ENCODE data around the gene KCNH4. TPM values are rescaled to one million over a fixed set of nuclear protein-coding genes. Genes with fewer than 3 reads are reported as not detected.
"Not testable (repeated sequence)": the region's sequence is repeated elsewhere in the genome, so short reads cannot be mapped to it uniquely, and the experiment has no call there.

Gene KCNH4
- total and polyA plus RNA-seq, 2 of the 13 experiments (the other 11 are each of a cell fraction or from before 2014, with no cell fraction given): 0.01 to 0.09 TPM

- H4K20me1 ChIP-seq (ENCODE audit: insufficient read depth, low read length); H3K4me2 ChIP-seq (ENCODE audit: low read depth, low read length); intact Hi-C loops (cut with micrococcal nuclease; ENCODE audit: unreplicated experiment); FAIRE-seq; H3K79me2 ChIP-seq (ENCODE audit: insufficient read depth, low read length); DNase-seq (ENCODE audit: low spot score); H3K27me3 ChIP-seq (ENCODE audit: control insufficient read depth in 1 of 2, insufficient read depth in 2 of 2, low read length in 2 of 2); H3K9me3 ChIP-seq (ENCODE audit: low read length); H3K27ac ChIP-seq (ENCODE audit: extremely low read length, insufficient read depth, low read length); H3K4me3 ChIP-seq (replicated peaks in 1 of 3; ENCODE audit: insufficient read depth in 1 of 3, low read depth in 2 of 3, low read length in 3 of 3); in situ Hi-C loops (cut with HindIII; ENCODE audit: extremely low pct_ligation_motif_present, low pct_unique_long_range_greater_than_20kb); H3K9ac ChIP-seq (ENCODE audit: insufficient read depth, low read depth, low read length); H2AFZ ChIP-seq (ENCODE audit: low read length); H3K4me1 ChIP-seq (ENCODE audit: insufficient read depth, low read length); ATAC-seq; CTCF ChIA-PET (ENCODE audit: low intra/inter-chr PET ratio, low total read pairs); BruUV-seq (replicated peaks); POLR2A ChIA-PET: not testable (repeated sequence)
- peaks cover 12 to 39% of the 10 kb centered on the region in 2 experiments for H3K36me3 ChIP-seq (replicated peaks in 1 of 2; ENCODE audit: control insufficient read depth in 1 of 2, insufficient read depth in 2 of 2, low read length in 2 of 2)
- WGBS (ENCODE audit: low lambda C conversion rate): 97% methylated on average over 8 of the region's 8 CpGs
Measured at GRCh38 chr17:42206153-42206612, 25.2 kb upstream of the KCNH4 start.

GRCh38 chr17:42203354-42203753 lies 22.4 kb upstream of the KCNH4 start:
- WGBS (ENCODE audit: low lambda C conversion rate): 98% methylated on average over 2 of the region's 2 CpGs
- in situ Hi-C loops (cut with HindIII; ENCODE audit: extremely low pct_ligation_motif_present, low pct_unique_long_range_greater_than_20kb): no loop called here
- no TSS peak for BruUV-seq (replicated peaks)
- no peak overlapping the region for H3K4me3 ChIP-seq (replicated peaks in 1 of 3; ENCODE audit: insufficient read depth in 1 of 3, low read depth in 2 of 3, low read length in 3 of 3)
- no peak overlapping the region for H3K4me2 ChIP-seq (ENCODE audit: low read depth, low read length)
- DNase-seq (ENCODE audit: low spot score): no peak
- no peak overlapping the region for H3K9ac ChIP-seq (ENCODE audit: insufficient read depth, low read depth, low read length)
- no peaks in the 10 kb centered on the region for H3K27me3 ChIP-seq (ENCODE audit: control insufficient read depth in 1 of 2, insufficient read depth in 2 of 2, low read length in 2 of 2)
- intact Hi-C loops (cut with micrococcal nuclease; ENCODE audit: unreplicated experiment): no loop called here
- ChIA-PET CTCF (ENCODE audit: low intra/inter-chr PET ratio, low total read pairs) (no interaction called here), POLR2A (no interaction called here)
- H3K79me2 ChIP-seq (ENCODE audit: insufficient read depth, low read length): no peaks in the 10 kb centered on the region
- TF ChIP-seq EHMT2 (IDR thresholded peaks at IDR 0.05; ENCODE audit: borderline replicate concordance, low read depth, low read length) (no peak), ZNF850 (CRISPR knock-in tag; conservative IDR thresholded peaks at IDR 0.05) (no peak), ZNF382 (CRISPR knock-in tag; IDR thresholded peaks at IDR 0.05; ENCODE audit: borderline replicate concordance) (no peak), MNT (IDR thresholded peaks at IDR 0.05) (no peak), TRIM24 (CRISPR knock-in tag; IDR thresholded peaks at IDR 0.05) (no peak), ADNP (CRISPR knock-in tag; IDR thresholded peaks at IDR 0.05) (no peak), MAFG (CRISPR knock-in tag; IDR thresholded peaks at IDR 0.05) (no peak), ZNF598 (CRISPR knock-in tag; IDR thresholded peaks at IDR 0.05; ENCODE audit: borderline replicate concordance) (no peak), ZNF20 (CRISPR knock-in tag; IDR thresholded peaks at IDR 0.05) (no peak), TCF12 (IDR thresholded peaks at IDR 0.05) (no peak), TCF12 (CRISPR knock-in tag; IDR thresholded peaks at IDR 0.05) (no peak), SMARCE1 (IDR thresholded peaks at IDR 0.05; ENCODE audit: borderline replicate concordance) (no peak), CREM (IDR thresholded peaks at IDR 0.05) (no peak), CREM (CRISPR knock-in tag; IDR thresholded peaks at IDR 0.05) (no peak), KMT2A (CRISPR knock-in tag; IDR thresholded peaks at IDR 0.05) (no peak), FOXO4 (CRISPR knock-in tag; conservative IDR thresholded peaks at IDR 0.05) (no peak), SNAPC2 (CRISPR knock-in tag; IDR thresholded peaks at IDR 0.05) (no peak), MED8 (CRISPR knock-in tag; IDR thresholded peaks at IDR 0.05; ENCODE audit: insufficient replicate concordance) (no peak), ZNF746 (CRISPR knock-in tag; IDR thresholded peaks at IDR 0.05) (no peak)
- no peak for ATAC-seq
- H3K4me1 ChIP-seq (ENCODE audit: insufficient read depth, low read length): peaks cover 16% of the 10 kb centered on the region
- H2AFZ ChIP-seq (ENCODE audit: low read length): no peak overlapping the region
- no peak for FAIRE-seq
- no peaks in the 10 kb centered on the region for H4K20me1 ChIP-seq (ENCODE audit: insufficient read depth, low read length)
- peaks cover 7 to 24% of the 10 kb centered on the region in 2 experiments for H3K36me3 ChIP-seq (replicated peaks in 1 of 2; ENCODE audit: control insufficient read depth in 1 of 2, insufficient read depth in 2 of 2, low read length in 2 of 2)
- H3K27ac ChIP-seq (ENCODE audit: extremely low read length, insufficient read depth, low read length): no peak overlapping the region
- no peaks in the 10 kb centered on the region for H3K9me3 ChIP-seq (ENCODE audit: low read length)

Data from HepG2 (cell line).